Activated CD8-positive, alpha-beta T cell treated with anti-CD3 and anti-CD28 coated beads for 36 hours (primary cell): ENCODE measurements around the gene NUP210L. TPM values are rescaled to one million over a fixed set of nuclear protein-coding genes. Genes with fewer than 3 reads are reported as not detected.

Experiments
- ATAC-seq: fragments of 200-7000 bp; cut with Tn5 transposase; one replicate; pipeline ENCODE4 v1.10.0; 2021; ENCODE audit warnings: mild to moderate bottlenecking, moderate library complexity
- CTCF ChIA-PET: fragments of 350-600 bp; sonication (Branson Sonifier 250); formaldehyde crosslinking; loops from one replicate; lab custom pipeline; 2021; ENCODE audit warnings: antibody characterized with exemption; lab: Charles Lee
- POLR2A ChIA-PET: fragments of 350-600 bp; sonication (Branson Sonifier 250); formaldehyde crosslinking; loops from one replicate; lab custom pipeline; 2021; ENCODE audit warnings: antibody characterized with exemption; lab: Charles Lee
- DNase-seq: peaks from one replicate; pipeline ENCODE4 v3.0.0-alpha.2; 2020
- H3K27ac Mint-ChIP-seq: one replicate; pipeline ENCODE4 v1.8.0; 2021; ENCODE audit warnings: mild to moderate bottlenecking, mixed read lengths
- H3K27me3 Mint-ChIP-seq: one replicate; pipeline ENCODE4 v1.8.0; 2021; ENCODE audit warnings: mixed read lengths
- H3K36me3 Mint-ChIP-seq: one replicate; pipeline ENCODE4 v1.8.0; 2021; ENCODE audit warnings: low read depth, mixed read lengths
- H3K4me1 Mint-ChIP-seq: one replicate; pipeline ENCODE4 v1.8.0; 2021; ENCODE audit warnings: low read depth, mixed read lengths
- H3K4me3 Mint-ChIP-seq: one replicate; pipeline ENCODE4 v1.8.0; 2021; ENCODE audit warnings: mild to moderate bottlenecking, moderate library complexity, mixed read lengths
- H3K9me3 Mint-ChIP-seq: one replicate; pipeline ENCODE4 v1.8.0; 2021; ENCODE audit warnings: mixed read lengths
- CTCF ChIP-seq: fragments of 200-600 bp; IDR thresholded peaks from one replicate; pipeline ENCODE4 v1.8.0; 2022; ENCODE audit warnings: antibody characterized with exemption, mild to moderate bottlenecking
- intact Hi-C: fragments of 100-400 bp; cut with micrococcal nuclease; formaldehyde crosslinking; loops from one replicate; pipeline ENCODE4 v1.10.0; 2022
- total RNA-seq, 2 experiments: library from RNA; stranded (reverse); gene quantifications; one replicate each; pipeline ENCODE4 v1.2.3, GENCODE V29; 2021

NUP210L gene
- total RNA-seq, 2 experiments from 2014 or later: 0.07 TPM; not detected in 1

DNA sequence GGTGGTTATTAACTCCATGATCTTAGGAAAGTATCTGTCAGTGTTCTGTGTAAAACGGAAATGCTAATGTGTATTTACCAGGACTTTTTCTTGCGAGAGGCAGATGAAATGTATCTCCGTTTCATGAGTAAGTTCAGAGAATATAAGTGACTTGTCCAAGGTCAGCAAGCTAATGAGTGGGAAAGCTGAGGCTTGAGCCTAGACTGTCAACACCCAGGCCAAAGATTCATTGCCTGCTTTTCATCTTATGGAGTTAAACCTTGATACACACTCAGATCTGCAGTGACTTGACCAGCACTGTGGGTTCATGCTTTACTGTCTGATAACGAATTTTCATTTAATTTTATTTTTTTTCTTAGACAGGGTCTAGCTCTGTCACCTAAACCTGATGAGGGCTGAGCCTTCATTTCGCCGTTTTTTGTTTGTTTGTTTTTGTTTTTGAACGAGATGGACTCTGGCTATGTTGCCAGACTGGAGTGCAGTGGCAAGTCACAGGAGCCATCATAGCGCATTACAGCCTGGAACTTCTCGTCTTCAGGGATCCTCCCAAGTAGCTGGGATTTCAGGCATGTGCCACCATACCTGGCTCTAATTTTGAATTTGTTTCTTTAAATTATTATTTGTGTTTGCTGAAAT, 176.5 kb downstream of the NUP210L start:
- Mint-ChIP-seq H3K4me3 (peak overlapping the region; percentile 99), H3K4me1 (peaks cover 25% of the 10 kb centered on the region), H3K9me3 (no peaks in the 10 kb centered on the region), H3K27me3 (no peaks in the 10 kb centered on the region), H3K27ac (peak overlapping the region; percentile 95), H3K36me3 (peaks cover 48% of the 10 kb centered on the region)
- no peak for DNase-seq
- intact Hi-C loops: no loop called here
- ChIA-PET CTCF (interaction anchor here (0.7 to 7.1 kb wide), 7 partner anchors 7 to 294 kb away, joined by 3 to 73 read pairs (median 7); partner anchors contain the start of genes CREB3L4, DENND4B, GATAD2B and HAX1), POLR2A (interaction anchor here (1.0 to 13.9 kb wide), 12 partner anchors 11 to 250 kb away, joined by 3 to 237 read pairs (median 6); partner anchors contain the start of genes CREB3L4, CRTC2, DENND4B and GATAD2B)
- no peak for ATAC-seq
- no peak for TF ChIP-seq CTCF

GRCh38 chr1:153977250-153978240, 177.3 kb downstream of the NUP210L start, which contains the start of gene JTB:
TSS of gene JTB (minus strand) at chr1:153977674. CDS start at chr1:153977252, 422 bp downstream.
- Mint-ChIP-seq H3K9me3 (no peaks in the 10 kb centered on the region), H3K36me3 (peaks cover 52% of the 10 kb centered on the region), H3K4me1 (peaks cover 28% of the 10 kb centered on the region), H3K4me3 (peak within 1 kb of the TSS; percentile 99), H3K27ac (peak within 1 kb of the TSS; percentile 98), H3K27me3 (no peaks in the 10 kb centered on the region)
- ChIA-PET CTCF (interaction anchor here (0.7 to 7.1 kb wide), 11 partner anchors 8 to 295 kb away, joined by 3 to 73 read pairs (median 3); partner anchors contain the start of genes CREB3L4, DENND4B, GATAD2B and HAX1), POLR2A (interaction anchor here (0.6 to 13.9 kb wide), 15 partner anchors 12 to 251 kb away, joined by 3 to 237 read pairs (median 4); partner anchors contain the start of genes CREB3L4, CRTC2, DENND4B and GATAD2B)
- intact Hi-C loops: no loop called here
- no peak for TF ChIP-seq CTCF
- ATAC-seq (peak; percentile 96), DNase-seq (peak; percentile 94)

GRCh38 chr1:153976819-153977249, 178.0 kb downstream of the NUP210L start:
- H3K9me3 Mint-ChIP-seq: no peaks in the 10 kb centered on the region
- intact Hi-C loops: no loop called here
- peak; percentile 1 for ATAC-seq
- ChIA-PET CTCF (interaction anchor here (0.7 to 7.1 kb wide), 7 partner anchors 9 to 180 kb away, joined by 3 to 73 read pairs (median 4); partner anchors contain the start of genes CREB3L4, RAB13, RPS27 and SLC39A1), POLR2A (interaction anchor here (0.9 to 13.9 kb wide), 9 partner anchors 11 to 55 kb away, joined by 3 to 237 read pairs (median 14); partner anchors contain the start of genes CREB3L4, CRTC2, DENND4B and GATAD2B)
- peak overlapping the region; percentile 98 for H3K27ac Mint-ChIP-seq
- peaks cover 53% of the 10 kb centered on the region for H3K36me3 Mint-ChIP-seq
- no peaks in the 10 kb centered on the region for H3K27me3 Mint-ChIP-seq
- peaks cover 34% of the 10 kb centered on the region for H3K4me1 Mint-ChIP-seq
- DNase-seq: no peak
- TF ChIP-seq CTCF: no peak
- peak overlapping the region; percentile 99 for H3K4me3 Mint-ChIP-seq

DNA sequence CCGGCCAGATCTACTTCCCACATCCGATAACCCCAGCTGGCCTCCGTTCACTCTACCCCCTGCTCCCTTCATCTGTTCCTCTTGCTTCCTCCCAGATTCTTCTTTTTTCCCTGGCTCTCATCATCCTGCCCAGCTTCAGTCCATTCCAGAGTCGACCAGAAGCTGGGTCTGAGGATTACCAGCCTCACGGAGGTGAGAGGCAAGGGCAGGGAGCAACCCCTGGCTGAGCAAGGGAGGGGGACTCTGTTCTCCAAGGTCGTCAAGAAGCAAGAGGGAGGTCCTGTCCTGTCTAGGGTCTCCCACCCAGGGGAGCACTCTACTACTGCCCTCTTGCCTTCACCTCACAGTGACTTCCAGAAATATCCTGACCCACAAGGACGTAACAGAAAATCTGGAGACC, 181.3 kb downstream of the NUP210L start:
- Mint-ChIP-seq H3K4me3 (no peak overlapping the region), H3K36me3 (peaks cover 46% of the 10 kb centered on the region), H3K27ac (peak overlapping the region; percentile 16), H3K9me3 (no peaks in the 10 kb centered on the region), H3K27me3 (no peaks in the 10 kb centered on the region), H3K4me1 (peaks cover 34% of the 10 kb centered on the region)
- DNase-seq (no peak), ATAC-seq (no peak)
- TF ChIP-seq CTCF: no peak
- intact Hi-C loops: no loop called here
- POLR2A ChIA-PET: interaction anchor here (1.2 to 13.9 kb wide), 5 partner anchors 8 to 221 kb away, joined by 3 to 237 read pairs (median 41); partner anchors contain the start of genes CREB3L4, DENND4B, GATAD2B and RAB13
- CTCF ChIA-PET: interaction anchor here (1.1 to 7.1 kb wide), 2 partner anchors 12 to 27 kb away, joined by 3 to 73 read pairs; partner anchors contain the start of genes DENND4B and RAB13
